ENCODE measurements around the gene TAF5.
"Not testable (repeated sequence)": the region's sequence is repeated elsewhere in the genome, so short reads cannot be mapped to it uniquely, and the experiment has no call there.

The TAF5 gene

GRCh38 chr10:103416436-103417147 is 48.8 kb downstream of the TAF5 start:
- H3K27ac ChIP-seq = no peak overlapping the region
- TF ChIP-seq ZFX (IDR thresholded peaks at IDR 0.05) (no peak), CTCF (conservative IDR thresholded peaks at IDR 0.05) (peak; percentile 70)

DNA sequence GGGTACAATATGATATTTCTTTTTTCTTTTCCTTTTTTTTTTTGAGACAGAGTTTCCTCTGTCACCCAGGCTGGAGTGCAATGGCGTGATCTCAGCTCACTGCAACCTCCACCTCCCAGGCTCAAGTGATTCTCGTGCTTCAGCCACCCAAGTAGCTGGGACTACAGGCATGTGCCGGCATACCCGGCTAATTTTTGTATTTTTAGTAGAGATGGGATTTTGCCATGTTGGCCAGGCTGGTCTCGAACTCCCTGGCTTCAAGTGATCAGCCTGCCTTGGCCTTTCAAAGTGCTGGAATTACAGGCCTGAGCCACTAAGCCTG is 49.3 kb downstream of the TAF5 start:
- not testable (repeated sequence) for H3K27ac ChIP-seq

DNA sequence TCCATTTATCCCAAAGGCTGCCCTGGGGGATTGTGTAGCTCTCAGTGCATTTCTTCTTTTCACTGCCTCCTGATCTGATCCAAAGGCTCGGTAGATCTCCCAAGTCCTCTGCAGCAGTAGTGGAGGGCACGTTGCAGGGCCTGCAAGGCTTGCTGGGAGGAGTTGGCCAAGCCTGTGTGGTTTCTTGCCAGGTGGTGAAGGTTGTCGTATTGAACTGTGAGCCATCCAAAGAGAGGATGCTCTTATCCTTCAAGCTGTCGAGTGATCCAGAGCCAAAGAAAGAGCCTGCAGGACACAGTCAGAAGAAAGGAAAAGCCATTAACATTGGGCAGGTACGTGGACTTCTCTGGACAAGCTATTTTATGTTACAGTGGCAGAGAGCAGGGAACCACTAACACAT is 49.8 kb downstream of the TAF5 start:
- TF ChIP-seq ZFX (IDR thresholded peaks at IDR 0.05) (no peak), CTCF (conservative IDR thresholded peaks at IDR 0.05) (no peak)

GRCh38 chr10:103419101-103419500 is 51.3 kb downstream of the TAF5 start:
- TF ChIP-seq ZFX (IDR thresholded peaks at IDR 0.05) (no peak), CTCF (conservative IDR thresholded peaks at IDR 0.05) (no peak)
- no peak overlapping the region for H3K27ac ChIP-seq

More for the DNA sequence above, 49.8 kb downstream of the TAF5 start:
- no peak overlapping the region for H3K27ac ChIP-seq

GRCh38 chr10:103423748-103424147 is 56.0 kb downstream of the TAF5 start:
- TF ChIP-seq ZFX (IDR thresholded peaks at IDR 0.05) (no peak), CTCF (conservative IDR thresholded peaks at IDR 0.05) (no peak)
- H3K27ac ChIP-seq = no peak overlapping the region

- TF ChIP-seq CTCF (conservative IDR thresholded peaks at IDR 0.05) = no peak
- TF ChIP-seq ZFX (IDR thresholded peaks at IDR 0.05) = no peak
- no peak overlapping the region for H3K27ac ChIP-seq
Measured at GRCh38 chr10:103427866-103428265, 60.1 kb downstream of the TAF5 start.

DNA sequence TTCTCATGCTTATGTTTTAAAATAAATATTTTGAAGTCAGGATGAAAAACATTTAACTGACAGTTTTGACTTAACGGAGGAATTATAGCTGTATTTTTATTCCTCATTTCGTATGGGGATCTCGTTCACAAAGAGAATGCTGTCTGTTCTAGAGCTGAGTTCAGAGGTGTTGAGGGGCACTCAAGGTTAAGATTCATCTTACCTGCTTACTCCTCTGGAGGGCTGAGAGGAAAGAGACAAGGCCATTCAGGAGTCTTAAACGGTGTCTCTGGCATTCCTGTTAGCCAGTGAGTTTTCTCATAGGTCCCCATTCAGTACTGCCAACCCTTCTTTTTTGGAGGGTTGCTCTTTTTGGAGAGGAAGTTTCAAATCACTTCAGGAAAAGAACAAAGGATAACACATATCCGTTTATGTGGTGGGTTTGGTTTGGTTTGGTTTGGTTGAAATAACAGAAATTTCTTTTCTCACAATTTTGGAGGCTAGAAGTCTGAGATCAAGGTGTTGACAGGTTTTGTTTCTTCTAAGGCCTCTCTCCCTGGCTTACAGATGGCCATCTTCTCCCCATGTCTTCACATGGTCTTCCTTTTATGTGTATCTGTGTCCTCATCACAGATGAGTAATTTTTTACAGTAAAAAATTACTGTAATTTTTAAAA is 61.3 kb downstream of the TAF5 start:
- H3K27ac ChIP-seq = no peak overlapping the region
- TF ChIP-seq CTCF (conservative IDR thresholded peaks at IDR 0.05) (no peak), ZFX (IDR thresholded peaks at IDR 0.05) (no peak)

- H3K27ac ChIP-seq = no peak overlapping the region
- no peak for TF ChIP-seq CTCF (conservative IDR thresholded peaks at IDR 0.05)
- no peak for TF ChIP-seq ZFX (IDR thresholded peaks at IDR 0.05)
Measured at GRCh38 chr10:103429647-103430046, 61.9 kb downstream of the TAF5 start.

All from C4-2B (cell line).